Coronary artery (tissue), 2 donors: Measurements from ENCODE around the gene ELP2.
A peak's percentile ranks its signal among the peaks of the same experiment; 100 is the strongest.

Source experiments
- DNase-seq: peaks from one replicate; pipeline ENCODE4 v3.0.0-alpha.2; 2017; ENCODE audit warnings: low spot score
- H3K27ac ChIP-seq, 2 donors: fragments of 200-600 bp; sonication (generic); one replicate each; pipeline ENCODE4 v1.5.1; 2016 to 2019
- H3K4me3 ChIP-seq: fragments of 200-600 bp; sonication (generic); 2 replicates; pipeline ENCODE4 v1.5.1; 2016; ENCODE audit warnings: mild to moderate bottlenecking, moderate library complexity
- CTCF ChIP-seq: fragments of 200-600 bp; sonication (generic); IDR thresholded peaks from one replicate; pipeline ENCODE4 v1.5.1; 2019; ENCODE audit warnings: antibody characterized with exemption

ELP2 gene

DNA sequence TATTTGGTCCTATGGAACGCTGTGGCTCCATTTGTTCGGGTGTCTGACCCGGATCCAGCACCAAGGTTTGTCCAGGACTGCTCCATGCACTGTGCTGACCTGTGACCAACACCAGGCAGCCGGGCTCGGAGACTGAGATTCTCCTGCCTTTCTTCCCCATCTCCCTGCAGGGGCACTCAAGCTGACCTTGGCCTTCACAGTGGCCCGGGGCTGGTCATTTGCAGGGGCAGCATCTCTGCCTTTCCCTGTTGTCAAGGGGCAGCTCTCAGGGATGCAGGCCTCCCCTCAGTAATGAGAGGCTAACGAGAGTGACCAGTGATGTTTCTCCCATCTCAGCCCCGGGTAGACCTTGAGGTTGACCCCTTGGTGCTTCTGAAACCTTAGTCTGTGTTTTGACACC, 85.1 kb downstream of the ELP2 start:
- TF ChIP-seq CTCF: no peak
- Histone ChIP-seq H3K4me3 (no peak overlapping the region), H3K27ac (no peak overlapping the region)
- DNase-seq: no peak

DNA sequence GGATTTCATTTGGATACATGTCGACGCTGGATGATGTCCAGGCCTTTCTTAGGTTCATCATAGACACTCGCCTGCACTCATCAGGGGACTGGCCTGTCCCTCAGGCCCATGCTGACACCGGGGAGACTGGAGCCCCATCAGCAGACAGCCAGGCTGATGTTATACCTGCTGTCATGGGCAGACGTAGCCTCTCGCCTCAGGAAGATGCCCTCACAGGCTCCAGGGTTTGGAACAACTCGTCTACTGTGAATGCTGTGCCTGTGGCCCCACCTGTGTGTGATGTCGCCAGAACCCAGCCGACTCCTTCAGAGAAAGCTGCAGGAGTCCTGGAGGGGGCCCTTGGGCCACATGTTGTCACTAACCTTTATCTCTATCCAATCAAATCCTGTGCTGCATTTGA, 85.9 kb downstream of the ELP2 start:
- peak; percentile 58 for DNase-seq
- Histone ChIP-seq H3K27ac (no peak overlapping the region), H3K4me3 (no peak overlapping the region)
- TF ChIP-seq CTCF: no peak

DNA sequence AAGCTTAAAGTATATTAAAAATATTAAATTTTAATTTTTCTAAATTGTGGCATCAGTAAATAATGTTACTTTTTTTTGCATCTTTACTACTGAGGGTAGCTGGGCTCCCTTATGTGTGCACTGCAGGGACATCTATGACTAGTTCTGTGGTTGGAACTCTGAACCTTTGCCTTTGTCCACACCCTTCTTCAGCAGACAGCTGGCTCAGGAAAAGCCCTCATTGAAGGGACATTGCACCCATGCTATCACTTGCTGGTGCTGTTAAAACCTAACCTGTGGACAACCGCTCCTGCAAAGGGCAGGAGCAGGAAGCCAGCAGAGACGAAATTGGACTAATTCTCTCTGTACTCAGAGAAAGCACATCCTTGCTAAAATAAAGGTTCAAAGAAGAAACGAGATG, 87.6 kb downstream of the ELP2 start:
- Histone ChIP-seq H3K4me3 (no peak overlapping the region), H3K27ac (no peak overlapping the region)
- TF ChIP-seq CTCF: no peak
- DNase-seq: no peak

DNA sequence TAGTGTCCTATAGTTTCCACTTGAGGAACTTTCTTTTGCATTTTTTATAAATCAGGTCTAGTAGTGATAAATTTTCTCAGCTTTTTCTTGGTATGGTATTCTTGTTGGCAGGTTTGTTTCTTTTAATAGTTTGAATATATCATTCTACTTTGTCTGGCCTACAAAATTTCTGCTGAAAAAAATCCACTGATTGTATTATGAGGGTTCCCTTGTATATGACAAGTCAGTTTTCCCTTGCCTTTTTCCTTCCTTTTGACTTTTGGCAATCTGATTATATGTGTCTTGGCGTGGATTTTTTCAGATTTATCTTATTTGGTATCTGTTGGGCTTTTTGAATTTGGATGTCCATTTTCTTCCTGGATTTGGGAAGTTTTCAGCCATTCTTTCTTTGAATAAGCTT, 99.5 kb downstream of the ELP2 start:
- DNase-seq: no peak
- Histone ChIP-seq H3K27ac (no peak overlapping the region), H3K4me3 (no peak overlapping the region)
- no peak for TF ChIP-seq CTCF
